Measurements from ENCODE around the gene PHLDB3. TPM values are rescaled to one million over a fixed set of nuclear protein-coding genes. Genes with fewer than 3 reads are reported as not detected.

Gene PHLDB3
- polyA plus RNA-seq, 1 donor from 2014 or later, result 5.6 TPM

DNA sequence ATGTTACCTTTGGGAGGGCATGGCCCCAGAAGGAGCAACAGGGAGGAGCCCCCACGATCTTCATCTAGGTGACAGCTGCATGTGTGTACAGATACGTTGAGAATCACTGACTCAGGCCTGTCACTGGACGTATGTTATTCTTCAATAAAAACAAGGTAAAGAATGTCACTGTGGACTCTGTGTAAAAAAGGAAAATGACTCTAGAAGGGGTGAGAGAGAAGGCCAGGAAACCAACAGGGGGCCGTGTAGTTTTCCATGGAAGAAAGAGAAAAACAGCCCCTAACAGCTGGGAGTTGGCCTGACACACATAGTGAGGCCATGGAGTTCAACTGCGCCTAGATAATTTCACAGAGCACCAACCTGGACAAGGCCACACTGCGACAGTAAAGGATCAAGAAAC is 37.3 kb downstream of the PHLDB3 start:
- Histone ChIP-seq H3F3A (ENCODE audit: insufficient read depth, low read length, poor library complexity, severe bottlenecking) (no peaks in the 10 kb centered on the region), H3K27ac (ENCODE audit: low read length) (no peak overlapping the region), H4K20me1 (ENCODE audit: insufficient read depth) (no peaks in the 10 kb centered on the region), H3K9ac (ENCODE audit: low read length) (no peak overlapping the region), H3K4me3 (ENCODE audit: low read length) (no peak overlapping the region), H3K36me3 (ENCODE audit: insufficient read depth, low read length) (no peaks in the 10 kb centered on the region), H2AFZ (ENCODE audit: low read depth, low read length) (no peak overlapping the region), H3K9me3 (ENCODE audit: low read length) (no peaks in the 10 kb centered on the region), H3K9me2 (ENCODE audit: insufficient read depth, low read length) (no peaks in the 10 kb centered on the region), H3K4me2 (ENCODE audit: low read length) (no peak overlapping the region), H3K27me3 (ENCODE audit: insufficient read depth, low read depth, low read length) (no peaks in the 10 kb centered on the region), H3K79me2 (replicated peaks; ENCODE audit: insufficient read depth, low read length) (no peaks in the 10 kb centered on the region)
- no peak for TF ChIP-seq SMC3 (conservative IDR thresholded peaks at IDR 0.05; ENCODE audit: poor library complexity)
- TF ChIP-seq POLR2AphosphoS5 (IDR thresholded peaks at IDR 0.05), result no peak
- no peak for TF ChIP-seq RAD21 (conservative IDR thresholded peaks at IDR 0.05)
- TF ChIP-seq, protein P1, sequence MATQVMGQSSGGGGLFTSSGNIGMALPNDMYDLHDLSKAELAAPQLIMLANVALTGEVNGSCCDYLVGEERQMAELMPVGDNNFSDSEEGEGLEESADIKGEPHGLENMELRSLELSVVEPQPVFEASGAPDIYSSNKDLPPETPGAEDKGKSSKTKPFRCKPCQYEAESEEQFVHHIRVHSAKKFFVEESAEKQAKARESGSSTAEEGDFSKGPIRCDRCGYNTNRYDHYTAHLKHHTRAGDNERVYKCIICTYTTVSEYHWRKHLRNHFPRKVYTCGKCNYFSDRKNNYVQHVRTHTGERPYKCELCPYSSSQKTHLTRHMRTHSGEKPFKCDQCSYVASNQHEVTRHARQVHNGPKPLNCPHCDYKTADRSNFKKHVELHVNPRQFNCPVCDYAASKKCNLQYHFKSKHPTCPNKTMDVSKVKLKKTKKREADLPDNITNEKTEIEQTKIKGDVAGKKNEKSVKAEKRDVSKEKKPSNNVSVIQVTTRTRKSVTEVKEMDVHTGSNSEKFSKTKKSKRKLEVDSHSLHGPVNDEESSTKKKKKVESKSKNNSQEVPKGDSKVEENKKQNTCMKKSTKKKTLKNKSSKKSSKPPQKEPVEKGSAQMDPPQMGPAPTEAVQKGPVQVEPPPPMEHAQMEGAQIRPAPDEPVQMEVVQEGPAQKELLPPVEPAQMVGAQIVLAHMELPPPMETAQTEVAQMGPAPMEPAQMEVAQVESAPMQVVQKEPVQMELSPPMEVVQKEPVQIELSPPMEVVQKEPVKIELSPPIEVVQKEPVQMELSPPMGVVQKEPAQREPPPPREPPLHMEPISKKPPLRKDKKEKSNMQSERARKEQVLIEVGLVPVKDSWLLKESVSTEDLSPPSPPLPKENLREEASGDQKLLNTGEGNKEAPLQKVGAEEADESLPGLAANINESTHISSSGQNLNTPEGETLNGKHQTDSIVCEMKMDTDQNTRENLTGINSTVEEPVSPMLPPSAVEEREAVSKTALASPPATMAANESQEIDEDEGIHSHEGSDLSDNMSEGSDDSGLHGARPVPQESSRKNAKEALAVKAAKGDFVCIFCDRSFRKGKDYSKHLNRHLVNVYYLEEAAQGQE (IDR thresholded peaks at IDR 0.05; ENCODE audit: borderline replicate concordance), result no peak
- TF ChIP-seq, protein P2, sequence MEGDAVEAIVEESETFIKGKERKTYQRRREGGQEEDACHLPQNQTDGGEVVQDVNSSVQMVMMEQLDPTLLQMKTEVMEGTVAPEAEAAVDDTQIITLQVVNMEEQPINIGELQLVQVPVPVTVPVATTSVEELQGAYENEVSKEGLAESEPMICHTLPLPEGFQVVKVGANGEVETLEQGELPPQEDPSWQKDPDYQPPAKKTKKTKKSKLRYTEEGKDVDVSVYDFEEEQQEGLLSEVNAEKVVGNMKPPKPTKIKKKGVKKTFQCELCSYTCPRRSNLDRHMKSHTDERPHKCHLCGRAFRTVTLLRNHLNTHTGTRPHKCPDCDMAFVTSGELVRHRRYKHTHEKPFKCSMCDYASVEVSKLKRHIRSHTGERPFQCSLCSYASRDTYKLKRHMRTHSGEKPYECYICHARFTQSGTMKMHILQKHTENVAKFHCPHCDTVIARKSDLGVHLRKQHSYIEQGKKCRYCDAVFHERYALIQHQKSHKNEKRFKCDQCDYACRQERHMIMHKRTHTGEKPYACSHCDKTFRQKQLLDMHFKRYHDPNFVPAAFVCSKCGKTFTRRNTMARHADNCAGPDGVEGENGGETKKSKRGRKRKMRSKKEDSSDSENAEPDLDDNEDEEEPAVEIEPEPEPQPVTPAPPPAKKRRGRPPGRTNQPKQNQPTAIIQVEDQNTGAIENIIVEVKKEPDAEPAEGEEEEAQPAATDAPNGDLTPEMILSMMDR (IDR thresholded peaks at IDR 0.05; ENCODE audit: poor library complexity, severe bottlenecking), result no peak
- no peak for TF ChIP-seq EP300 (conservative IDR thresholded peaks at IDR 0.05; ENCODE audit: poor library complexity, severe bottlenecking)
- TF ChIP-seq MXI1 (conservative IDR thresholded peaks at IDR 0.05; ENCODE audit: poor library complexity, severe bottlenecking), result no peak
- TF ChIP-seq EZH2 (IDR thresholded peaks at IDR 0.05; ENCODE audit: borderline replicate concordance, insufficient read depth, low read length, poor library complexity, severe bottlenecking), result no peak

DNA sequence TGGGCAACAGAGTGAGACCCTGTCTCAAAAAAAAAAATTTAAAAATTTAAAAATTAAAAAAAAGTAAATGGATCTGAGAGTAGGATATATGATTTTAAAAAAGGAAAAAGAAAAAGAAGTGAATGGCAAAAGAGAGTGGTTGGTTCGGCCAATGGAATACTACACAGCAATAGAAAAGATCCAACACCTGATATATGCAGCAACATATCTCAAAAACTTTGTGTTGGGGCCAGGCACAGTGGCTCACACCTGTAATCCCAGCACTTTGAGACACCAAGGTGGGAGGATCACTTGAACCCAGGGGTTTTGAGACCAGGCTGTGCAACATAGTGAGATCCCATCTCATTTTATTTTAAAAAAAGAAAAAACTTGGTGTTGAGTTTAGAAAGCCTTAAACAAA is 37.8 kb downstream of the PHLDB3 start:
- Histone ChIP-seq H3K27me3 (ENCODE audit: insufficient read depth, low read depth, low read length) (no peaks in the 10 kb centered on the region), H3K27ac (ENCODE audit: low read length) (no peak overlapping the region), H3K9me3 (ENCODE audit: low read length) (no peaks in the 10 kb centered on the region), H3K9ac (ENCODE audit: low read length) (no peak overlapping the region), H3F3A (ENCODE audit: insufficient read depth, low read length, poor library complexity, severe bottlenecking) (no peaks in the 10 kb centered on the region), H3K79me2 (replicated peaks; ENCODE audit: insufficient read depth, low read length) (no peaks in the 10 kb centered on the region), H3K36me3 (ENCODE audit: insufficient read depth, low read length) (no peaks in the 10 kb centered on the region), H4K20me1 (ENCODE audit: insufficient read depth) (no peaks in the 10 kb centered on the region), H3K9me2 (ENCODE audit: insufficient read depth, low read length) (no peaks in the 10 kb centered on the region), H2AFZ (ENCODE audit: low read depth, low read length) (no peak overlapping the region), H3K4me2 (ENCODE audit: low read length) (no peak overlapping the region), H3K4me3 (ENCODE audit: low read length) (no peak overlapping the region)
- TF ChIP-seq RAD21 (conservative IDR thresholded peaks at IDR 0.05) (no peak), TAF1 (IDR thresholded peaks at IDR 0.05; ENCODE audit: low read depth) (no peak), MXI1 (conservative IDR thresholded peaks at IDR 0.05; ENCODE audit: poor library complexity, severe bottlenecking) (no peak), SMC3 (conservative IDR thresholded peaks at IDR 0.05; ENCODE audit: poor library complexity) (no peak), EZH2 (IDR thresholded peaks at IDR 0.05; ENCODE audit: borderline replicate concordance, insufficient read depth, low read length, poor library complexity, severe bottlenecking) (no peak), POLR2AphosphoS5 (IDR thresholded peaks at IDR 0.05) (no peak), EP300 (conservative IDR thresholded peaks at IDR 0.05; ENCODE audit: poor library complexity, severe bottlenecking) (no peak)
- TF ChIP-seq, protein P2 (IDR thresholded peaks at IDR 0.05; ENCODE audit: poor library complexity, severe bottlenecking), result no peak
- TF ChIP-seq, protein P1 (IDR thresholded peaks at IDR 0.05; ENCODE audit: borderline replicate concordance), result no peak

Measured in neural cell (in vitro differentiated cells).